ENCODE data around the gene SMIM35.
"Not testable (repeated sequence)": the region's sequence is repeated elsewhere in the genome, so short reads cannot be mapped to it uniquely, and the experiment has no call there.

Gene SMIM35

GRCh38 chr11:118010738-118011461 lies 75.9 kb downstream of the SMIM35 start:
- H3K36me3 ChIP-seq (ENCODE audit: insufficient read depth, low read depth, low read length) = no peaks in the 10 kb centered on the region
- no peaks in the 10 kb centered on the region for H3K9me3 ChIP-seq (ENCODE audit: insufficient read depth, low read depth, low read length)
- no peak overlapping the region for H3K9ac ChIP-seq (ENCODE audit: low read depth, low read length)
- no peaks in the 10 kb centered on the region for H3K4me1 ChIP-seq (ENCODE audit: insufficient read depth, low read length)
- H3K27ac ChIP-seq (ENCODE audit: low read length) = no peak overlapping the region
- no peak overlapping the region for H3K4me3 ChIP-seq (ENCODE audit: low read length)
- no peaks in the 10 kb centered on the region; the same call in 1 of the 2 replicates for H3K27me3 ChIP-seq (ENCODE audit: insufficient read depth, low read length)

GRCh38 chr11:118009864-118010737 lies 76.7 kb downstream of the SMIM35 start:
- Histone ChIP-seq H3K27me3 (ENCODE audit: insufficient read depth, low read length) (peaks cover 4% of the 10 kb centered on the region; the same call in 1 of the 2 replicates), H3K36me3 (ENCODE audit: insufficient read depth, low read depth, low read length) (no peaks in the 10 kb centered on the region), H3K9me3 (ENCODE audit: insufficient read depth, low read depth, low read length) (no peaks in the 10 kb centered on the region), H3K4me1 (ENCODE audit: insufficient read depth, low read length) (no peaks in the 10 kb centered on the region), H3K9ac (ENCODE audit: low read depth, low read length) (no peak overlapping the region), H3K27ac (ENCODE audit: low read length) (no peak overlapping the region), H3K4me3 (ENCODE audit: low read length) (no peak overlapping the region)

- Histone ChIP-seq H3K27me3 (ENCODE audit: insufficient read depth, low read length) (peaks cover 4% of the 10 kb centered on the region; the same call in 1 of the 2 replicates), H3K9ac (ENCODE audit: low read depth, low read length) (no peak overlapping the region), H3K27ac (ENCODE audit: low read length) (no peak overlapping the region), H3K36me3 (ENCODE audit: insufficient read depth, low read depth, low read length) (no peaks in the 10 kb centered on the region), H3K9me3 (ENCODE audit: insufficient read depth, low read depth, low read length) (no peaks in the 10 kb centered on the region), H3K4me3 (ENCODE audit: low read length) (no peak overlapping the region), H3K4me1 (ENCODE audit: insufficient read depth, low read length) (no peaks in the 10 kb centered on the region)
Observed at GRCh38 chr11:118008271-118008911, 78.4 kb downstream of the SMIM35 start.

- H3K4me1 ChIP-seq (ENCODE audit: insufficient read depth, low read length); H3K9me3 ChIP-seq (ENCODE audit: insufficient read depth, low read depth, low read length); H3K27ac ChIP-seq (ENCODE audit: low read length); H3K27me3 ChIP-seq (ENCODE audit: insufficient read depth, low read length); H3K4me3 ChIP-seq (ENCODE audit: low read length); H3K9ac ChIP-seq (ENCODE audit: low read depth, low read length); H3K36me3 ChIP-seq (ENCODE audit: insufficient read depth, low read depth, low read length): not testable (repeated sequence)
Observed at GRCh38 chr11:118007563-118008270, 79.0 kb downstream of the SMIM35 start.

GRCh38 chr11:118007040-118007439 lies 79.7 kb downstream of the SMIM35 start:
- Histone ChIP-seq H3K36me3 (ENCODE audit: insufficient read depth, low read depth, low read length) (no peaks in the 10 kb centered on the region), H3K9me3 (ENCODE audit: insufficient read depth, low read depth, low read length) (no peaks in the 10 kb centered on the region), H3K27ac (ENCODE audit: low read length) (no peak overlapping the region), H3K4me1 (ENCODE audit: insufficient read depth, low read length) (peaks cover 9% of the 10 kb centered on the region), H3K4me3 (ENCODE audit: low read length) (no peak overlapping the region), H3K27me3 (ENCODE audit: insufficient read depth, low read length) (peaks cover 4% of the 10 kb centered on the region; the same call in 1 of the 2 replicates), H3K9ac (ENCODE audit: low read depth, low read length) (no peak overlapping the region)

- Histone ChIP-seq H3K27ac (ENCODE audit: low read length) (no peak overlapping the region), H3K27me3 (ENCODE audit: insufficient read depth, low read length) (peaks cover 4% of the 10 kb centered on the region; the same call in 1 of the 2 replicates), H3K4me3 (ENCODE audit: low read length) (no peak overlapping the region), H3K4me1 (ENCODE audit: insufficient read depth, low read length) (peaks cover 9% of the 10 kb centered on the region), H3K36me3 (ENCODE audit: insufficient read depth, low read depth, low read length) (no peaks in the 10 kb centered on the region), H3K9me3 (ENCODE audit: insufficient read depth, low read depth, low read length) (no peaks in the 10 kb centered on the region), H3K9ac (ENCODE audit: low read depth, low read length) (no peak overlapping the region)
Observed at GRCh38 chr11:118006153-118006534, 80.6 kb downstream of the SMIM35 start.

- peaks cover 9% of the 10 kb centered on the region for H3K4me1 ChIP-seq (ENCODE audit: insufficient read depth, low read length)
- no peaks in the 10 kb centered on the region for H3K36me3 ChIP-seq (ENCODE audit: insufficient read depth, low read depth, low read length)
- peaks cover 4% of the 10 kb centered on the region; the same call in 1 of the 2 replicates for H3K27me3 ChIP-seq (ENCODE audit: insufficient read depth, low read length)
- H3K4me3 ChIP-seq (ENCODE audit: low read length) = no peak overlapping the region
- no peaks in the 10 kb centered on the region for H3K9me3 ChIP-seq (ENCODE audit: insufficient read depth, low read depth, low read length)
- H3K9ac ChIP-seq (ENCODE audit: low read depth, low read length) = no peak overlapping the region
- no peak overlapping the region for H3K27ac ChIP-seq (ENCODE audit: low read length)
Observed at GRCh38 chr11:118005224-118006152, 81.3 kb downstream of the SMIM35 start.

GRCh38 chr11:118004543-118005223 lies 82.1 kb downstream of the SMIM35 start:
- Histone ChIP-seq H3K27ac (ENCODE audit: low read length) (no peak overlapping the region), H3K4me1 (ENCODE audit: insufficient read depth, low read length) (peaks cover 9% of the 10 kb centered on the region), H3K4me3 (ENCODE audit: low read length) (no peak overlapping the region), H3K9ac (ENCODE audit: low read depth, low read length) (no peak overlapping the region), H3K9me3 (ENCODE audit: insufficient read depth, low read depth, low read length) (no peaks in the 10 kb centered on the region), H3K27me3 (ENCODE audit: insufficient read depth, low read length) (peaks cover 4% of the 10 kb centered on the region; the same call in 1 of the 2 replicates), H3K36me3 (ENCODE audit: insufficient read depth, low read depth, low read length) (no peaks in the 10 kb centered on the region)

- no peaks in the 10 kb centered on the region for H3K36me3 ChIP-seq (ENCODE audit: insufficient read depth, low read depth, low read length)
- H3K27ac ChIP-seq (ENCODE audit: low read length) = no peak overlapping the region
- peaks cover 9% of the 10 kb centered on the region for H3K4me1 ChIP-seq (ENCODE audit: insufficient read depth, low read length)
- H3K27me3 ChIP-seq (ENCODE audit: insufficient read depth, low read length) = peaks cover 4% of the 10 kb centered on the region; the same call in 1 of the 2 replicates
- H3K9me3 ChIP-seq (ENCODE audit: insufficient read depth, low read depth, low read length) = no peaks in the 10 kb centered on the region
- no peak overlapping the region for H3K9ac ChIP-seq (ENCODE audit: low read depth, low read length)
- no peak overlapping the region for H3K4me3 ChIP-seq (ENCODE audit: low read length)
Observed at GRCh38 chr11:118003456-118003855, 83.3 kb downstream of the SMIM35 start.
